ENCODE measurements around the gene HDAC7. TPM values are rescaled to one million over a fixed set of nuclear protein-coding genes. Genes with fewer than 3 reads are reported as not detected.
A peak's percentile ranks its signal among the peaks of the same experiment; 100 is the strongest.

HDAC7 gene
- polyA plus RNA-seq, 1 experiment = 67.0 TPM

- Histone ChIP-seq H3K4me3 (ENCODE audit: low read depth, low read length) (no peak overlapping the region), H3K36me3 (ENCODE audit: control insufficient read depth, insufficient read depth, low read length) (no peaks in the 10 kb centered on the region), H3K27me3 (ENCODE audit: control insufficient read depth, insufficient read depth, low read length) (peaks cover 7% of the 10 kb centered on the region)
- no peak for DNase-seq (ENCODE audit: low read depth)
- ChIA-PET POLR2A (no interaction called here), CTCF (interaction anchor here (1.2 to 17.6 kb wide), 14 partner anchors 9 to 167 kb away, joined by 3 to 454 read pairs (median 24); partner anchors contain the start of genes ENDOU, RAPGEF3, RPAP3 and SLC48A1)
- TF ChIP-seq, protein P1, sequence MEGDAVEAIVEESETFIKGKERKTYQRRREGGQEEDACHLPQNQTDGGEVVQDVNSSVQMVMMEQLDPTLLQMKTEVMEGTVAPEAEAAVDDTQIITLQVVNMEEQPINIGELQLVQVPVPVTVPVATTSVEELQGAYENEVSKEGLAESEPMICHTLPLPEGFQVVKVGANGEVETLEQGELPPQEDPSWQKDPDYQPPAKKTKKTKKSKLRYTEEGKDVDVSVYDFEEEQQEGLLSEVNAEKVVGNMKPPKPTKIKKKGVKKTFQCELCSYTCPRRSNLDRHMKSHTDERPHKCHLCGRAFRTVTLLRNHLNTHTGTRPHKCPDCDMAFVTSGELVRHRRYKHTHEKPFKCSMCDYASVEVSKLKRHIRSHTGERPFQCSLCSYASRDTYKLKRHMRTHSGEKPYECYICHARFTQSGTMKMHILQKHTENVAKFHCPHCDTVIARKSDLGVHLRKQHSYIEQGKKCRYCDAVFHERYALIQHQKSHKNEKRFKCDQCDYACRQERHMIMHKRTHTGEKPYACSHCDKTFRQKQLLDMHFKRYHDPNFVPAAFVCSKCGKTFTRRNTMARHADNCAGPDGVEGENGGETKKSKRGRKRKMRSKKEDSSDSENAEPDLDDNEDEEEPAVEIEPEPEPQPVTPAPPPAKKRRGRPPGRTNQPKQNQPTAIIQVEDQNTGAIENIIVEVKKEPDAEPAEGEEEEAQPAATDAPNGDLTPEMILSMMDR (IDR thresholded peaks at IDR 0.05; ENCODE audit: insufficient read depth, low read depth, low read length) = peak; percentile 30; the same call in 1 of the 2 replicates
Observed at GRCh38 chr12:47744005-47744651, 75.6 kb downstream of the HDAC7 start.

DNA sequence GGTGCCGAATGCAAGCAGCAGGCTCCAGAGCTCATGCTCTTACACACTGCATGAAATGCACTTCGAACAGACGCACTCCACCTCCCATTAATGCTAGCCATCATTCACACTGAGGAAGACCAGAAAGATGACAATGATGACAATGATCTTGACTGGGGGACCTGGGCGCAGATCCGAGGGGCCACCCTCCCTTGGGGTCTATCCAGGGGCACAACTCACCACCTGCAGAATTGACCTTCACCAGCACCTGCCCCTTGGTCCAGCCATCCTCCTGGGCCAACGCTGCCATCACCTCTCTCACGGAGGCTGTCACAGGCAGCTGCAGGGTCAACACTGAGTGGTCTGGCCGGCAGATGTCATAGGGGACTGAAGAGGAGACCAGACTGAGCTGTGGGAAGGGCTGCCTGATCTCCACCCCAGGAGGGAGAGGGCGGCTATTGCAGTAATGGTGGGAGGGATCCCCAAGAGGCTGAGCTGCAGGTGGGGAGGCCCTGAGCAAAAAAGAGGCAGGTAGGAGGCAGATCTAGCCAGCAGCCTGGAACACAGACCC lies 76.3 kb downstream of the HDAC7 start:
- POLR2A ChIA-PET = no interaction called here
- Histone ChIP-seq H3K27me3 (ENCODE audit: control insufficient read depth, insufficient read depth, low read length) (peaks cover 7% of the 10 kb centered on the region), H3K4me3 (ENCODE audit: low read depth, low read length) (no peak overlapping the region), H3K36me3 (ENCODE audit: control insufficient read depth, insufficient read depth, low read length) (no peaks in the 10 kb centered on the region)
- no peak for DNase-seq (ENCODE audit: low read depth)
- CTCF ChIA-PET = interaction anchor here (0.6 to 17.6 kb wide), 22 partner anchors 10 to 210 kb away, joined by 3 to 454 read pairs (median 12); partner anchors contain the start of genes ENDOU, RAPGEF3 and SLC48A1
- TF ChIP-seq, protein P1 (IDR thresholded peaks at IDR 0.05; ENCODE audit: insufficient read depth, low read depth, low read length) = no peak

GRCh38 chr12:47742253-47742825 lies 77.4 kb downstream of the HDAC7 start:
- ChIA-PET CTCF (interaction anchor here (0.6 to 17.6 kb wide), 29 partner anchors 9 to 709 kb away, joined by 3 to 454 read pairs (median 5); partner anchors contain the start of genes ENDOU, RAPGEF3 and SLC48A1), POLR2A (no interaction called here)
- DNase-seq (ENCODE audit: low read depth) = no peak

DNA sequence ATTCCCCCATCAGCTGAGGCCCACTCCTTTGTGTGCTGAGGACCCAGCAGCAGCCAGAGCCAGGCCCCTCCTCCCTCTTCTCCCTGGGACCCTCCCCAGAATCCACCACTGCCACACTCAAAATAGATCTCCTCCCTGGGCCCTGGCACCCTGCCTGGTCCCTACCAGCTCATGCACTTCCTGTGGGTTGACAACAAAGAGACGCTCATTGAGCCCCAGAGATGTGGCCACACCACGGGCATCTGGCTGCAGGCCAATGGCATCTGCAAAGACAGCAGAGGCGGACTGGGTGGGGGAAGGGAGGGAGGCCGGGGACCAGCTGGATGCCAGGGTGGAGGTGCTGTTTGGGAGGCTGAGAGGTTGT lies 78.4 kb downstream of the HDAC7 start:
- no peak overlapping the region for H3K4me3 ChIP-seq (ENCODE audit: low read depth, low read length)
- DNase-seq (ENCODE audit: low read depth) = no peak
- H3K36me3 ChIP-seq (ENCODE audit: control insufficient read depth, insufficient read depth, low read length) = no peaks in the 10 kb centered on the region
- CTCF ChIA-PET = interaction anchor here (0.7 to 17.6 kb wide), 23 partner anchors 8 to 250 kb away, joined by 3 to 454 read pairs (median 6); partner anchors contain the start of genes ENDOU, RAPGEF3 and SLC48A1
- POLR2A ChIA-PET = no interaction called here
- H3K27me3 ChIP-seq (ENCODE audit: control insufficient read depth, insufficient read depth, low read length) = peaks cover 6% of the 10 kb centered on the region
- TF ChIP-seq, protein P1 (IDR thresholded peaks at IDR 0.05; ENCODE audit: insufficient read depth, low read depth, low read length) = no peak

More at GRCh38 chr12:47742253-47742825, 77.4 kb downstream of the HDAC7 start:
- TF ChIP-seq, protein P1 (IDR thresholded peaks at IDR 0.05; ENCODE audit: insufficient read depth, low read depth, low read length) = peak; percentile 99
- H3K36me3 ChIP-seq (ENCODE audit: control insufficient read depth, insufficient read depth, low read length) = no peaks in the 10 kb centered on the region
- no peak overlapping the region for H3K4me3 ChIP-seq (ENCODE audit: low read depth, low read length)
- peaks cover 6% of the 10 kb centered on the region for H3K27me3 ChIP-seq (ENCODE audit: control insufficient read depth, insufficient read depth, low read length)
